Dedifferentiated amniotic fluid mesenchymal stem cell (primary cell): ENCODE results near the gene KCNIP4.

Experiments
- DNase-seq: peaks from one replicate; pipeline ENCODE4 v3.0.0-alpha.2; 2016; ENCODE audit errors: extremely low spot score

Gene KCNIP4

DNA sequence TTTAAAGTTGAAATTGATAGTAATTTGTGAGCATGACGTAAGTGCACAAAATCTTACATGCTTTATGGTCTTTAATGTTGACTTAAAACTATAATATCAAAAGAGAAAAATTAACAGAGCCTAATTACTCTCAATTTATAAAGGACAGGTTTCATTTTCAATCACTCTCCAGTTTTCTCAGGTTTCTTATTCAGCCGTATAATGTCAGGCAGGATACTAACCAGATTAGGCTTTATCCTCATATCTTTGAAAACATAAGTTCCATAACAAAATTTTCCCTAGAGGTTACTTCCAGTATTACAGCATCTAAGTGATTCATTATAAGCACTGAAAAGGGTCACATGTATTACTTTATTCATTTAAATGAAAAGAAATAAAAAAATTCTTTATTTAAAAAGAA, 756.2 kb downstream of the KCNIP4 start:
- no peak for DNase-seq

DNA sequence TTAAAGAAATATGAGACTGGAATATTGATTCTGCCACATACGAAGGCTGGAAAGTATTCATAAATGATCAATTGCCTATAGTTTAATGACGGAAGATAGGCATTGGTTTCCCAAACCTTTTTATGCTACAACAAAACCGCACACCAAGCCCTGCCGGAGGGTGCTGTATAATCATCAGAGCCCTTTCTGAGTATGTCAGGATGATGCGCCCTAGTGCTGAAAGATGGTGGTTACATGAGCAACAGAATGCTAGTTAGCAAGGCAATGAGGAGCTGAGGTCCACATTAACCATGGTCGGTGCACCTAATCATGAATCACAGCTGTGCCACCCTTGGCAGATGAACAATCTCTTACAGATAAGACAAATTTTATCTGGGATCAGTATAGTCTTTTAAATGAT, 757.3 kb downstream of the KCNIP4 start:
- DNase-seq, result no peak

DNA sequence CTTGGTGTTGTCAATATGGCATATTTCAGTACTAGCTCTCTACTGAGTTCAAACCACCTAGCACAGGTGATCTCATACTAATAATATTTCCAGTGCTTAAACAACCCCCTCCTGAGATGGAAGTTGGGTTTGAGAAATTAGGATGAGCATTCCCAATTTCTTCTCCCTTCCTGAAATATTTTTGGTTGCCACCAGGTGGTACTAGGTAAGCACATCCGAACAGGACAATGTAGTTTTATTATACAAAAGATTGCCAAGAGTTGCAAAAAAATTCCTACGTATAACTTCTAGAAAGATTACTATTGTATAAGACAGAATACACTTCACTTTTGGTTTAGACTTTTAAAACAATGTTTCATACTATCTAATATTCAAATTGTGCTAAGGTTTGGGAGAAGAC, 763.8 kb downstream of the KCNIP4 start:
- DNase-seq, result no peak

DNA sequence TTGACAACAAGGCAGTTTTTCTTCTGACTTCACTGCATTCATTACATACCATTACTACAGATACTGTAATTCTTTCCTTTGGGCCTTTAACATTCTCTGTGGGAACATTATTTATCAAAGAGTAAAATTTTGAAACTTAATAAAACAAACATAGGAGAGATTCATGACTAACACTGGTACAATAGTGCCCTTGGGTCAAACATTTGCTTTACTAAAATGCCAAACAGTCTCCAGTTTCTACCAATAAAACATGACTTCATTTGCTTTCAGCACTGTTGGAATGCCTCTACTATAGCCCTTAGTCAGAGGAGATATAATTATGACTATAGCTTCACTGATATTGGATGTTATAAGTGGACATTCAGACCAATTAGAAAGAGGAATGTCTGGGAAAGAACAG, 766.9 kb downstream of the KCNIP4 start:
- no peak for DNase-seq

DNA sequence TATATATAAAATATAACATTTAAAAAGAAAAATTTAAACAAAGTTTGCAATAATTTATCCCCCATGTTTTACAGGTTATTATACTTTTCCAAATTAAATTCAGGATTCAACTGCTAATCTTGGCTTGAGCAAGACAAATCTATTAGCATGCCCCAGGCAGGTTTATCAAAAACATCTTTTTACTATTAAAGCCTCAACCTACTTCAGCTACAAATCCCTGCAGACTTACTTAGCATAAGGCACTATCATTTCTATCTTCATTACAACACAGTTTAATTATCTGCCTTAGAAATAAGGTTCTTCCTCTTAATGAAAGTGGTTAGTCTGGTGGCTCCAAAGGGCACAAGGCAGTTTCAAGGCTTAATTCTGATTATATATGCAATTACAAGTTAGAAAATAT, 770.7 kb downstream of the KCNIP4 start:
- DNase-seq, result no peak

DNA sequence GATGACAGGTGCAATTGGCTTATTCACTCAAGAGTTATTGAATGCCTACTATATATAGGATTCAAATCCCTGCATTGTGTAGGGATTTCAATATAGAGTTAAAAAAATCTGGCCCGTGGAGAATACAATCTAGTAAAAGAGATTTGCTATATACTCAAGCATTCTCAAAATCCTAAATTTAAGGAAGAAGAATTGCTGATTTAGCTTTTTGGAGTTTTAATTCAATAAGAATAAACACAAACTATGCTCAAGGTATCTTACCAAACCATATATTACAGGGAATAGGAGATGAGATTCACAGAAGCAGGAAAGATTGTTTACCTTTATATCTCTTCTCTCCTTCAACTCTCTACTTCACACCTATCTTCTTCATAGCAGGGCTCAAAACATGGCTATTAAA, 771.5 kb downstream of the KCNIP4 start:
- DNase-seq, result no peak

DNA sequence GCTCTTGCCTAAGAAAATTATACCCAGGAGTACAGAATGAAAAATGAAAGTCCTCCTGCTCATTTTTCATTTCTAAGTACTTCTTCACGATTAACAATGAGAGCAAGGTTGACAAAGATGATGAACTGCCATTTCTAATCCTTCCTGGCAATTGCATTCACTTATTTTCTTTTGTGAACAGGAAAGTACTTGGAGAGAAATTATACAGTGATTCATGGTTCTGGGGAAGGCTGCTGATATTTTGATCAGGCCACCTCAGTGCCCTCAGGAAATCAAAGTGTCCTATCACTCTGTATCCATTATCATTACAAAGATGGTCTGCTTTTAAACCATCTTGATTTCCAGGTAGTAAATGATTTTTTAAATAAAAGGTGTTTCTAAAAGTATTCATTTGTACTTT, 780.9 kb downstream of the KCNIP4 start:
- no peak for DNase-seq

DNA sequence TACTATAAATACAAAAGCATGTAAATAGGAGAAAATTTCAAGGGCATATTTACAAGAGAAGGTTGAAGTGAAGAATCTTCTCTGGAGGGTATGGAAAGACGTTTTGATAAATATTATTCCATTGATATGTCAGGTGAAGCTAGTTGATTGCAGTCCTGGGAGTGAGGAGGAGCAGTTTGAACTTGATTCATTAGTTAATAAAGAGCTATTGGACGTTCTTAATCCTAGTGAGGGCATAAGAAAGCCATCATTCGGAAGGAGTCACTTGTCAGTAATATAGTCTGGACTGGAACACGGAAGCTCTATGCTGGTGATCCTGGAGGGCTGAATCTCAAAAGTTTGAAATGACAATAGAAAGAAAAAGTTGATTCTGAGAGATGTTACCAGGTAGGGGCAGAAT, 793.2 kb downstream of the KCNIP4 start:
- DNase-seq, result no peak

DNA sequence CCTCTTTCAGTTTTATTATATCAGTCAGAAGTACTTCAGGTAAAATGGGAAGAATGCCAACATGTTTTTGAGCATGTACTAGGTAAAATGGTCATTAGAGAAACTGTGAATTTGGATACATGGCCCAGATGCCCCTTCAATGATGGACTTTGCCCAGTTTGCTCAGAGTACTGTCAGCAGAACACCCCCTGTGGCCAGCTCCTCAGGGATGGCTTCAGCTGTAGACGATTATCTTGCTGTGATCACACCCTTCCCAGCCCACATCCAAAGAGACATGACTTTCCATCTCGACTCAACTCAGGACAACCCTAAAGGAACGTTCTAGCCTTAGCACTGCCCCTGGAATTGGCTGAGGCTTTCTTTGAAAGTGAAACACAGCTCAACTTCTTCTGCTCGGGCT, 809.2 kb downstream of the KCNIP4 start:
- no peak for DNase-seq

DNA sequence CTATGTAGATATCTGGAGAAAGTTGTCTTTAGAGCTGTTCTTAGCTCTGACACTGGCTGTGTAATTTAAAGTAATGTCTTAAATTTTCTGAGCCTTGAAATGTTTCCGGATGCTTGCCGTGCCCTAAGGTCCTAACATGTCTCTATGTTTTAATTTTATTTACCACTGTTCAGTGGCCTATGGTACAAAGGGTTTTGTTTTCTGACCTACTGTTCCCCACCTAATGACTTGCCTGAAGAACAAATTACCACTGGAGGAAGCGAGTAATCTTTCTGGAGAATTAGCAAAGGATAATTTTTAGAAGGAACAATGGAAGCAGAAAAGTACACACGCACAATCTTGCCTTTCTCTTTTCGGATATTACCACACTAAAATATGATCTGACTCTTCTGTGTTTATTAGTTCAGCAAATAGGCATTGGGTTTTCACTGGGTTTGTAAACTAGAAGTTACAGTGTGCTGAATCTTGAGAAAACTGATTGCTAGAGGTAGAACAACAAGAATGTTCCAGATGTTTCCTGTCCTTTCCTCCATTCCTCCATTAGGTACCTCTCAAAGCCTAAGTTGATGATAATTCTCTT, 812.4 kb downstream of the KCNIP4 start:
- no peak for DNase-seq

DNA sequence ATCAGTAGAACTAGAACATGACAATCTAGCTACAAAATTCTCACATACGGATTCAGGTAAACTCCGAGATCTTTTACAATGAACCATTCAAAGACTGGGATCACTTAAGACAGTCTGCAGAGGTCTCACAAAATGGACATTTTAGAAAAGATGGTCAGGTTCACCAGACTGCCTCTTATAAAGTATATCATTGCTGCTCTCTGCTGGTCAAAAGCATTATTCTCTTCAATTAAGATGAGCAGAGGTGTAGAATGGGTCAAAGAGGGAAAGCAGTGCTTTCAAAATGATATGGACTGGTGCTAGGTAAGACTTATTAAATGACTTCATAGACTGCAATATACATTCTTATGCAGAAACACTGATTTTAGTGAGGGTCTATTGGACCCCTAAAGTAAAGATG, 813.6 kb downstream of the KCNIP4 start:
- no peak for DNase-seq

DNA sequence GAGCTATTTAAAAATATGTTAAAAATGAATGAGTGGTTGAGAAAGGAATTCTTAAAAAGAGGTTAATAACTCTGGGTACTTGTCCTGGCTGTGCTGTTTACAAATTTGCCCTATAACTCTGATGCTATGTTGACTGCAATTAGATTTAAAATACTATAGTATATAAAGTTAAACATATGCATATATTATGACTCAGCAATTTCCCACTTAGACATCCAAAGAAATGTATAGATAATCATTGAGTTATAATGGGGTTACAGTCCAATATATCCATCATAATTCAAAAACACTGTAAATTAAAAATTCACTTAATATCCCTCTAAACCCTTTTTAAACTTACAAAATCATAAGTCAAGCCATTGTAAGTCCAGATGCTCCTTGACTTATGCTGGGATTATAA, 818.0 kb downstream of the KCNIP4 start:
- no peak for DNase-seq

DNA sequence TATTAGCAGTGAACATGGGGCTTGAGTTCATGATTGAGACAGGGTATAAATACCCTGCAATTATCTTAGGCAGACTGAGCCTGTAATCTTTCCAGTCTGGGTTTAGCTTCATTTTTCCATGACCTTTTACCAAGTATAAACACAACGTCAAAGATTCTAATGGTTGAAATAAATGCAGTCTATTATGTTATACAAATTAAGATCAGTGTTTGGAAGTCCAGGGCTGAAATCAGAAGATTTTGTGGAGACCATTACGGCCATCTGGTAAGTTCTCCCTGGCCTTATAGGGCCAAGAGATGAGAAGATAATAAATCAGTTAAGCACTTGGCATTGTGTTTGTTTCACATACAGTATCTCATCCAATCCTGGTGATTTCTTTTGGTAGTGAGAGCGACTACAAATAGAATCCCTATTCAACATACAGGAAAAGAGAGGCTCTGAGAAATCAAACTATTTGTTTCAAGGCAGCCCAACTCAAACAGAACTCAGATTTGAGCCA, 822.5 kb downstream of the KCNIP4 start:
- DNase-seq, result no peak

DNA sequence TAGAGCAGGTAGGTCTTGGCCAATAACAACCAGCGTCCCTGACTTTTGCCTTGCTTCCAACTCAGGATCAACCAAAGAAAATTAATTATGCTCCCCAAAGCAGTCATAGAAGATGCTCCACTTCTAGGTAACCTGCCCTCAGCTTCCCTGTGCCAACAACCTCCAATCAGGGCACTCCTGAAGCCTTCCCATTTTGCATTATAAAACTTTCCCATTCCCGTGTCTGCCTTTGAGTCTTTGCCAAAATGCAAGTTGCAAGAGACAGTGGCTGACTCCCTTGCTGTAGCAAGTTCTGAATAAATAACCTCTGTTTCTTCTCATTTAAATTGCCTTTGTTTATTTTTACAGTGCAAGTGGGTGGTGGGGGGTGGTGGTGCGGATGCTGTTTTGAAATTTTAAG, 830.3 kb downstream of the KCNIP4 start:
- DNase-seq, result no peak

DNA sequence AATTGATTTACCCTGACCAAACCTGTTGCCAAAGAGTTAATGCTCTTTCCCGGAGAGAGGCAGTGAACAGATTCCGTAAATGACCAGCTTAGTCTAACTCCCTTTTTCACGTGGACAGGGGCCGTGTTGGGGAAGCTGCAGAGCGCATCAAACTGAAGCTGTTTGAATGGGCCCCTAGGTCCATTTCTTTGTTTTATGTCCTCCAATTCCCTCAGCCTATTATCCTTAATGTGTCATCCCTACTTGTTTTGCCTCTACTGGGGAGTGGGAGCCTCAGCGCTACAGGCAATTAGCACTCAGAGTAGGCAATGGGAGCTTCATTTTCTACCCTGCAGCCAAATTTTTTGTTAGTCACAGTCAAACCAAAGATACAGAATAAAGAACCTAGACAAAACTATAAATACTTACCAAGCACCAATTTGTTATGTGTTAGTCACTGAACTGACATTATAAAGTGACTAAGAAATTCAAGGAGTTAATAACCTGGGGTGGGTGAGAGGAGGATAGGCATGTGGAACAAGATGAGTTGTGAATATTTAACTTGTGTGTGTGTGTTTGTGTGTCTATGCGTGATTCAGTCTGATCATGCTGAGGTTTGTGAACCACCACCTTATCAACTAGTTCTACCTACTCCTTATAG, 830.9 kb downstream of the KCNIP4 start:
- DNase-seq, result no peak

DNA sequence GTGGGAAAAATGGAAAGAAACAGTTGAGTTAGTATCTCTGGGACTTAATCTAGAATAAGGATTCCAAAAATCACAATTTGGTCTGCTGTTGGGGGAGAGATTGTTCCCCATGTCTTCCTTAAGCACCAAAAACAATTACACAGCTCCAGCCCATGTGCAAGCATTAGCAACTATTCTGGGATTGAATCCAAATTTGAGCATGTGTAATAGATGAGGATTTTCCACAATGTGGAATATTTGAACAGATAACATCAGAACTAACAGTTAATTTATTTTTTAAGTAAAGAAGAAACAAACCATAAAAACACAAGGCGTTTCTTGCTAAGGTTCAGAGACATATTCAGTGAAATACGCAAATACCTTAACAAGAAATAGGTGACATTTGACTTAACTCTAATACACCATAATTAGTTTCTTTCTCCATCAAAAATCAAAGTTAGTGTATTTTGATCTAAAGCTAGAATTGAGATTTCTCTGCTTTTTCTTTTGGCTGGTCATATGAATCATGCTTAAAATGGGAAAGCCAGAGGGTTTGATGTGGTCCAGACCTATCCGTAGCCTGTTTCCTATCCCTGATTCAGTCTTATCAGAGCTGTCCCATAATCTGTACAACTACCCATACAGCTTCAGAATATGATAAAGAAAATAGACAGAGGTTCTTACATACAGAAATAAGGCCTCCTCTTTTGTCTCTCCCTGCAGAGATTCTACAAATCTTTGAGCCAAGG, 834.9 kb downstream of the KCNIP4 start:
- no peak for DNase-seq

DNA sequence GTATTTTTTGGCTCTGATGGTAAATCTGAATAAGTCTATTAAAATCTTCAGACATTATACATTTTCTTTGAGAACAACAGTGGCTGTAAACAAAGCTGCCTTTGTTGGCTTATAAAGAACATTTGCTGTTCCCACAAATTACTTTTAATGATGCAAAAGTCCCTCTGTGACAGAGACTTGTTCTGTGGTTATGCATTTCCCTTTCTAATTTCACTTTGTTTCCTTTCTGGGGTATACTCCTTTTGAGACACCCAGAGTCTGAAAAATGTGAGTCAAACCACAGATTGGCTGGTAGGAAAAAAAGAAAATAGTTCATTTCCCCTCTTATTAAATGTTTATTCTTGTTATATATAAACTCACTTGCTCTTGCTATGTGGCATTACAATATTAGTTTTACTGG, 845.9 kb downstream of the KCNIP4 start:
- no peak for DNase-seq

DNA sequence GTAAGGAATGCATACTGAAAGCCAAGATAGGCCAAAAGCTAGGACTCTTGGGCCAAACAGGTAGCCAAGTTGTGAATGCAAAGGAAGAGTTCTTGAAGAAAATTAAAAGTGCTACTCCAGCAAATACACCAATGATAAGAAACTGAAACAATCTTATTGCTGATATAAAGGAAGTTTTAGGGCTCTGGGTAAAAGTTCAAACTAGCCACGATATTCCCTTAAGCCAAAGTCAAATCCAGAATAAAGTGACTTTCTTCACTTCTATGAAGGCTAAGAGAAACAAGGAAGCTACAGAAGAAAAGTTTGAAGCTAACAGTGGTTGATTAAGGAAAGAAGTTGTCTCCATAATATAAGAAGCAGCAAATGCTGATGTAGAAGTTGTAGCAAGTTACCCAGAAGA, 850.7 kb downstream of the KCNIP4 start:
- no peak for DNase-seq

DNA sequence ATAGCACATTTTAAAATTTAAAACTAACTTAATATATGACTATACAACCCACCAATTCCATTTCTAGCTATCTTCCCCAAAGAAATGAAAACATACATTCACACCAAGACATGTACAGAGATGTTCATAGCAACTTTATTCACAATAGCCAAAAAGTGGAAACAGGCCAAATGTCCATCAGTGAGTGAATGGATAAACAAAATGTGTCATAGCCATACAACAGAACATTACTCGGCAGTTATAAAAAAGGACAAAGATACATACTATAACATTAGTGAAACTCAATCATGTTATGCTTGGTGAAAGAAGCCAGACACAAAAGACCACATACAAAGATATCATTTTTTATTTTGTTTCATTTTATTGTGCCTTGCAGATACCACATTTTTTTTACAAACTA, 851.5 kb downstream of the KCNIP4 start:
- no peak for DNase-seq

DNA sequence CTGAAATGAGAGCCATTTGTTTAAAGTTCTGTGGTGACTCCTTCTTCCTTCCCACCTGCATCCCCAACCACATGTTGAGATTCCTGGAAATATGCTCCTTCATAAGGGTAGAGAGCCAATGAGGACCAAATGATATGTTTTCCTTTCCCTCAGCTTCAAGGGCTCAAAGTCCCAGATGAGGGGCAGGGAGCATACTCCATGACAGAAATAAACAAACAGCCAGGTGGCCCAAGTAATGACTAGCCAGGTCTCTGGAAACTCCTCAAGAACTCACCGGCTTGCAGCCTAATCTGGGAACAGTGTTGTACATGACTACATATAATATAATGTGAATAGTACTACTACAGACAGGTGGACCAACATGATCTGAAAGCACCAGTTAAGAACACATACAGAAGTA, 856.0 kb downstream of the KCNIP4 start:
- DNase-seq, result no peak

DNA sequence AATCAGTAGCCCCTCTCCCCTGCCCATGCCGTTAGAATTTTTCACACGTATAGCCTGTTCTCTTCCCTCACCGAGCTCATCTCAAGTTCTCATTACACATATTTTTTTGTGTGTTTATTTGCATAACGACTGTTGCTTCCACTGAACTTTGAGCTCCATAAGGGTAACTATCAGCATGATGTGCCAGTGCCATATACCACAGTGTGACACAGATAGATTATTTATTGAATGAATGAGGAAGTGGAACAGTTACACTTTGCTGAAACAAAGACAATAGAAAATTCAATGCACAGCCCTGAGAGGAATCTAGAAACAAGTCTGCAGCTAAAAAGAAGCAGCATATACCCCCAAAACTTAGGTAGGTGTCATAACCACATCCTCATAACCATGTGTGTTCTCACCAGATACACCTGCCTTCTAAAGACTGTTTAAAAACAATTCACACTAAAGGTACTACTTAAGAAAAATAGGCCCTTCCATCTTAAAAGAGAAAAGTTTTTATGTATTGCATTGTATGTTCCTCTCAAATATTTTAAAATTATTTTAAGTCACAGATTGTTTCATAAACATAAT, 858.4 kb downstream of the KCNIP4 start:
- DNase-seq, result no peak

DNA sequence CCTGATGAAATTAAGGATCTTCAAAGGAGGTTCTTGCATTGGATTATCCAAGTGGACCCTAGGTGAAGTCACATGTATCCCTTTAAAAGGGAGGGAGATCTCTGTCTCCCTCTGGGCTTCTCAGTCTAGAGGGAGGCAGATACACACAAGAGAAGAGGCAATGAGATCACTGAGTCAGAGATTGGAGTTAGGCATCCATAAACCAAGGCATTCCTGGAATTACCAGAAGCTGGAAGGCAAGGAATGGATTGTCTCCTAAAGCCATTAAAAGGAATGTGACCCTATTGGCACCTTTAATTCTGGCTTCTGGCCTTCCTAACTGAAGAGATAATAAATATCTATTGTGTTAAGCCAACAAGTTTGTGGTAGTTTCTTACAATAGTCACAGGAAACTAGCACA, 865.2 kb downstream of the KCNIP4 start:
- DNase-seq, result no peak

DNA sequence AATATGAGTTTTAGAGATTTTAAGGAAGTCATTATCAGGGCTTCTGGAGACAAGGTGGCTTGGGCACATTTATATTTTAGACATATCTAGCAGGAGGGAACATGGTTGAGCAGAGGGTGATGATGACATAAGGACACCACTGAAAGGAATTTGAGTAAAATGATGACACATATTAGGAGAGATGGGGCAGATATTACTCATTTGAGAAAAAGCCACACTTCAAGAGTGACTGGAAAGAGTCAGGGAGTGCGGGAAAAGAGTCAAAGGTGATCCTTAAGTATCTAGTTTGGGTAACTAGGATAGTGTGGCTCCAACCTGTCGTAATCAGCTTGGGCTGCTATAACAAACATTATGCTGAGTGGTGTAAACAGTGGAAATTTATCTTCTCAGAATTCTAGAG, 870.6 kb downstream of the KCNIP4 start:
- no peak for DNase-seq
